ENCODE measurements around the gene RLN3. TPM values are rescaled to one million over a fixed set of nuclear protein-coding genes. Genes with fewer than 3 reads are reported as not detected.
"Not testable (repeated sequence)": the region's sequence is repeated elsewhere in the genome, so short reads cannot be mapped to it uniquely, and the experiment has no call there.

The RLN3 gene
- total and polyA plus RNA-seq, 10 donors: 0.35 TPM; not detected in 9

GRCh38 chr19:14022469-14022868 is 5.5 kb upstream of the RLN3 start:
- TF ChIP-seq POLR2A (IDR thresholded peaks at IDR 0.05): no peak
- no peak for TF ChIP-seq POLR2AphosphoS5 (IDR thresholded peaks at IDR 0.05)
- no peak for TF ChIP-seq CTCF (IDR thresholded peaks at IDR 0.05 in 8 of 11, conservative IDR thresholded peaks at IDR 0.05 in 3 of 11)
- DNase-seq: no peak
- Histone ChIP-seq H3K4me3 (no peak overlapping the region), H3K4me1 (peaks cover 8 to 74% (median 39%) of the 10 kb centered on the region in 6 donors), H3K27ac (peak overlapping the region in 3 of 8 donors; percentile 53 to 74 (median 69)), H3K9me3 (no peaks in the 10 kb centered on the region), H3K36me3 (no peaks in the 10 kb centered on the region), H3K27me3 (replicated peaks in 1 of 7) (no peaks in the 10 kb centered on the region)
- intact Hi-C loops (cut with DNase I; ENCODE audit: low total_unique reads): no loop called here
- 79 to 92% (median 84%) methylated on average over 4 of the region's 4 CpGs for WGBS, 5 donors

GRCh38 chr19:14023404-14024235 is 4.3 kb upstream of the RLN3 start:
- peak; percentile 82 for DNase-seq
- peak overlapping the region; percentile 1 to 74 (median 61) for H3K27ac ChIP-seq
- peaks cover 0 to 72% (median 29%) of the 10 kb centered on the region in 6 donors for H3K4me1 ChIP-seq
- no peaks in the 10 kb centered on the region for H3K27me3 ChIP-seq (replicated peaks in 1 of 7)
- TF ChIP-seq POLR2A (IDR thresholded peaks at IDR 0.05) (no peak), CTCF (IDR thresholded peaks at IDR 0.05 in 8 of 11, conservative IDR thresholded peaks at IDR 0.05 in 3 of 11) (peak in 10 of 11 experiments; percentile 12 to 69 (median 62)), POLR2AphosphoS5 (IDR thresholded peaks at IDR 0.05) (peak in 2 of 3 donors; percentile 52 to 78)
- 46 to 61% (median 52%) methylated on average over 9 of the region's 9 CpGs for WGBS, 5 donors
- H3K9me3 ChIP-seq: no peaks in the 10 kb centered on the region
- intact Hi-C loops (cut with DNase I; ENCODE audit: low total_unique reads): no loop called here
- H3K4me3 ChIP-seq: no peak overlapping the region
- H3K36me3 ChIP-seq: no peaks in the 10 kb centered on the region

GRCh38 chr19:14026652-14027192 is 1.2 kb upstream of the RLN3 start:
- H3K27ac ChIP-seq: peak overlapping the region in 2 of 8 donors; percentile 46 to 74
- H3K27me3 ChIP-seq (replicated peaks in 1 of 7); H3K9me3 ChIP-seq; intact Hi-C loops (cut with DNase I; ENCODE audit: low total_unique reads); H3K36me3 ChIP-seq; H3K4me3 ChIP-seq; DNase-seq: not testable (repeated sequence)
- WGBS, 5 donors: 84 to 97% (median 94%) methylated on average over 5 of the region's 5 CpGs
- H3K4me1 ChIP-seq: peaks cover 5 to 78% (median 34%) of the 10 kb centered on the region in 6 donors

- no peak overlapping the region for H3K27ac ChIP-seq
Measured at GRCh38 chr19:14028901-14029300, 953 bp downstream of the RLN3 start.

More at GRCh38 chr19:14028901-14029300, 953 bp downstream of the RLN3 start:
- intact Hi-C loops (cut with DNase I; ENCODE audit: low total_unique reads): no loop called here
- H3K4me3 ChIP-seq: no peak overlapping the region
- no peaks in the 10 kb centered on the region for H3K27me3 ChIP-seq (replicated peaks in 1 of 7)
- WGBS, 5 donors: 72 to 86% (median 82%) methylated on average over 4 of the region's 4 CpGs
- DNase-seq: no peak
- TF ChIP-seq POLR2AphosphoS5 (IDR thresholded peaks at IDR 0.05) (no peak), CTCF (IDR thresholded peaks at IDR 0.05 in 8 of 11, conservative IDR thresholded peaks at IDR 0.05 in 3 of 11) (no peak), POLR2A (IDR thresholded peaks at IDR 0.05) (no peak)
- H3K9me3 ChIP-seq: no peaks in the 10 kb centered on the region
- H3K36me3 ChIP-seq: no peaks in the 10 kb centered on the region
- peaks cover 5 to 79% (median 38%) of the 10 kb centered on the region in 6 donors for H3K4me1 ChIP-seq
